ENCODE measurements around the gene ARHGAP27. TPM values are rescaled to one million over a fixed set of nuclear protein-coding genes. Genes with fewer than 3 reads are reported as not detected.

The ARHGAP27 gene
- polyA plus RNA-seq, 1 donor (not counting 4 experiments of a cell fraction or from before 2014, with no cell fraction given), result 14.4 TPM

- no peaks in the 10 kb centered on the region for H3K79me2 ChIP-seq (ENCODE audit: control insufficient read depth, insufficient read depth, low read length)
- H4K20me1 ChIP-seq (ENCODE audit: control insufficient read depth, extremely low read depth, insufficient read depth, low read length), result no peaks in the 10 kb centered on the region
- H3K9me1 ChIP-seq (ENCODE audit: control insufficient read depth, extremely low read depth, insufficient read depth, low read length), result no peaks in the 10 kb centered on the region
- FAIRE-seq (no peak), DNase-seq (ENCODE audit: low read depth, low spot score) (no peak)
- no peaks in the 10 kb centered on the region for H3K9me3 ChIP-seq (ENCODE audit: control insufficient read depth, low read depth, low read length)
- TF ChIP-seq CTCF (optimal IDR thresholded peaks at IDR 0.05 in 1 of 3, IDR thresholded peaks at IDR 0.05 in 1 of 3, conservative IDR thresholded peaks at IDR 0.05 in 1 of 3; ENCODE audit: extremely low read depth in 1 of 3, insufficient read depth in 2 of 3, low read length in 3 of 3), result no peak
- TF ChIP-seq EZH2 (IDR thresholded peaks at IDR 0.05; ENCODE audit: low read length), result no peak
- no peaks in the 10 kb centered on the region for H3K27me3 ChIP-seq (ENCODE audit: control insufficient read depth, extremely low read depth, insufficient read depth, low read length)
- H3K4me1 ChIP-seq (ENCODE audit: control insufficient read depth, extremely low read depth, insufficient read depth, low read length), result no peaks in the 10 kb centered on the region
- no peaks in the 10 kb centered on the region for H3K36me3 ChIP-seq (ENCODE audit: control insufficient read depth in 2 of 2, extremely low read depth in 1 of 2, insufficient read depth in 2 of 2, low read length in 2 of 2)
- H3K4me3 ChIP-seq (ENCODE audit: control insufficient read depth in 2 of 3, extremely low read depth in 1 of 3, insufficient read depth in 2 of 3, low read depth in 1 of 3, low read length in 3 of 3), result no peak overlapping the region
- no peak overlapping the region for H3K27ac ChIP-seq (ENCODE audit: control insufficient read depth, insufficient read depth, low read length)
- no peak overlapping the region for H2AFZ ChIP-seq (ENCODE audit: control insufficient read depth, low read length)
- dilution Hi-C loops (cut with MboI; ENCODE audit: extremely low pct_ligation_motif_present, low sequenced_read_pairs), result no loop called here
- H3K9ac ChIP-seq (ENCODE audit: control insufficient read depth, extremely low read depth, insufficient read depth, low read length), result no peak overlapping the region
- H3K4me2 ChIP-seq (ENCODE audit: control insufficient read depth, extremely low read depth, insufficient read depth, low read depth, low read length), result no peak overlapping the region
These were observed 77.6 kb downstream of the ARHGAP27 start for GRCh38 chr17:45355087-45355486.

DNA sequence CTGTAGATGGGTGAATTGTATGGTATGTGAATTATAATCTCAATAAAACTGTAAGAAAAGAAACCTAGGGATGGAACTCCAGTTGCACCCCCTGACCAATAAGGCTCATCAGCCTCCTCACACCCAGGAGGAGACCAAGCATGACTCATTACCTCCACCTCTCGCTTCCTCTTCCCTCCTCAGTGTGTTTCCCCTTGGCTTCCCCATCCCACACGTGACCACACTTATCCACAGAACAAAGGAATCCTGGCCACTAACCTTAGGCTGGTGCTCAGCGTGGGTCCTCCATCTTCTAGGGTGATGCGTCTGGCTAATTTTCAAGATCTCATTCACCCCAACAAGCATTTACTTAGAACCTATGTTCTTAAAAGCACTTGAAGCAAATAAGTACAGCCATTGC, 79.6 kb downstream of the ARHGAP27 start:
- no peak for FAIRE-seq
- TF ChIP-seq EZH2 (IDR thresholded peaks at IDR 0.05; ENCODE audit: low read length) (no peak), CTCF (optimal IDR thresholded peaks at IDR 0.05 in 1 of 3, IDR thresholded peaks at IDR 0.05 in 1 of 3, conservative IDR thresholded peaks at IDR 0.05 in 1 of 3; ENCODE audit: extremely low read depth in 1 of 3, insufficient read depth in 2 of 3, low read length in 3 of 3) (no peak)

More for the DNA sequence above, 79.6 kb downstream of the ARHGAP27 start:
- Histone ChIP-seq H3K4me1 (ENCODE audit: control insufficient read depth, extremely low read depth, insufficient read depth, low read length) (no peaks in the 10 kb centered on the region), H3K27me3 (ENCODE audit: control insufficient read depth, extremely low read depth, insufficient read depth, low read length) (no peaks in the 10 kb centered on the region), H3K9me3 (ENCODE audit: control insufficient read depth, low read depth, low read length) (no peaks in the 10 kb centered on the region), H4K20me1 (ENCODE audit: control insufficient read depth, extremely low read depth, insufficient read depth, low read length) (no peaks in the 10 kb centered on the region), H3K4me2 (ENCODE audit: control insufficient read depth, extremely low read depth, insufficient read depth, low read depth, low read length) (no peak overlapping the region), H3K79me2 (ENCODE audit: control insufficient read depth, insufficient read depth, low read length) (no peaks in the 10 kb centered on the region), H3K4me3 (ENCODE audit: control insufficient read depth in 2 of 3, extremely low read depth in 1 of 3, insufficient read depth in 2 of 3, low read depth in 1 of 3, low read length in 3 of 3) (no peak overlapping the region), H3K9ac (ENCODE audit: control insufficient read depth, extremely low read depth, insufficient read depth, low read length) (no peak overlapping the region), H2AFZ (ENCODE audit: control insufficient read depth, low read length) (no peak overlapping the region), H3K36me3 (ENCODE audit: control insufficient read depth in 2 of 2, extremely low read depth in 1 of 2, insufficient read depth in 2 of 2, low read length in 2 of 2) (no peaks in the 10 kb centered on the region), H3K9me1 (ENCODE audit: control insufficient read depth, extremely low read depth, insufficient read depth, low read length) (no peaks in the 10 kb centered on the region), H3K27ac (ENCODE audit: control insufficient read depth, insufficient read depth, low read length) (no peak overlapping the region)
- dilution Hi-C loops (cut with MboI; ENCODE audit: extremely low pct_ligation_motif_present, low sequenced_read_pairs), result no loop called here
- DNase-seq (ENCODE audit: low read depth, low spot score), result no peak
